Keratinocyte (primary cell): ENCODE data around the gene NLGN1.

Experiments used
- CTCF ChIP-seq, 3 experiments: IDR thresholded peaks in 1 of 3; conservative IDR thresholded peaks in 1 of 3; optimal IDR thresholded peaks in 1 of 3; 2 replicates in 2 of 3; 3 replicates in 1 of 3; pipeline versions ENCODE3 to v1.5.1; 2011; ENCODE audit warnings: low read length in 3 of 3, mild to moderate bottlenecking in 3 of 3, moderate library complexity in 2 of 3, control low read depth in 1 of 3, inconsistent platforms in 1 of 3; ENCODE audit not compliant: insufficient read depth in 2 of 3; ENCODE audit errors: extremely low read depth in 1 of 3
- EZH2 ChIP-seq: IDR thresholded peaks from one replicate; pipeline ENCODE4 v1.6.1; 2012; ENCODE audit warnings: inconsistent platforms, mild to moderate bottlenecking, low read length, moderate library complexity

GRCh38 chr3:174243171-174243570 is 845.6 kb downstream of the NLGN1 start:
- no peak for TF ChIP-seq CTCF (optimal IDR thresholded peaks at IDR 0.05 in 1 of 3, IDR thresholded peaks at IDR 0.05 in 1 of 3, conservative IDR thresholded peaks at IDR 0.05 in 1 of 3; ENCODE audit: extremely low read depth in 1 of 3, insufficient read depth in 2 of 3, low read length in 3 of 3)
- no peak for TF ChIP-seq EZH2
